ENCODE measurements around the gene PPP2R5C.

- TF ChIP-seq CTCF (IDR thresholded peaks at IDR 0.05) (no peak), POLR2A (IDR thresholded peaks at IDR 0.05) (no peak)
Observed at GRCh38 chr14:101738703-101739320, 22.7 kb upstream of the PPP2R5C start.
